GM21529 (cell line): Measurements from ENCODE around the gene LYG2.
"Not testable (repeated sequence)": the region's sequence is repeated elsewhere in the genome, so short reads cannot be mapped to it uniquely, and the experiment has no call there.

Source experiments
- ATAC-seq: cut with Tn5 transposase; IDR thresholded peaks from one replicate; pipeline ENCODE4 v1.9.1; 2021; ENCODE audit not compliant: unreplicated experiment

LYG2 gene, protein sequence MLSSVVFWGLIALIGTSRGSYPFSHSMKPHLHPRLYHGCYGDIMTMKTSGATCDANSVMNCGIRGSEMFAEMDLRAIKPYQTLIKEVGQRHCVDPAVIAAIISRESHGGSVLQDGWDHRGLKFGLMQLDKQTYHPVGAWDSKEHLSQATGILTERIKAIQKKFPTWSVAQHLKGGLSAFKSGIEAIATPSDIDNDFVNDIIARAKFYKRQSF

DNA sequence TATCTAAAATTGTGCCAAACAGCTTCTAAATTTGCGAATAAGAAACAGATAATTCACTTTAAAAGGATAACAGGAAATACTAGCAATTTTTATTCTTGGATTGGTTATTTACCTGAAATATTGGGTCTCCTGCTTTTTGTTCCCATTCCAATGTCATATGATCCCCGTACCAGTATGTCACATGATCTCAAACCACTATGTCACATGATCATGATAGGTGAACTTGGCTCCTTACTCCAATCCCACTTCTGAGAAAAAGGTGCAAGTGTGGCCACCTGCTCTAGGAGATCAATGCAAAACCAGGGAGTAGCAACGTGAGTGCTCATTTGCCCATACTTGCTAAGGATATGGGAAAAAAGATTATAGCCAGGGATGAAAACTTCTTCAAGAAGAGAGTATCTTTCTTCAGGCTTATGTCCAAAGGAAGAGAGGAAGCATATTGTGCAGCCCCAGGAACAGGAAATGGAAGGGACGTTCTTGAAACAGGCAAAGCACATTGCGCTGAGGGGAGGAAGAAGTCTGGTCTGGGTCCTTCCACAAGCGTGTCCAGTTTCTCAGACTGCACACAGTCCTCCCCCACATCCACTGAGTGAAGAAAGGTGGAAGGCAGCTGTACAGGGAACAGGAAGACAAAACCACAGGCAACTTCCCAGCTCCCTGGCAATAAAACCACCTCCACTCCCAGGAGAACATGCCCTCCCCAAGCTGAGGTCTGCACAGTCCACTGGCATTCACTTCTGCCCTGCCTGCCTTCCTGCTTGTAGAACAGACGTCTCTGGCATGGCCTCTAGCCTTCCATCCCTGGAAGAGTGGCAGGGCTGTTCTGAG, at the start of gene LYG2:
Gene LYG2 (minus strand): TSS at position 176 of the 828 bp plus-strand sequence. CDS start 1,406 bp downstream, outside the sequence.
- no peak for ATAC-seq

DNA sequence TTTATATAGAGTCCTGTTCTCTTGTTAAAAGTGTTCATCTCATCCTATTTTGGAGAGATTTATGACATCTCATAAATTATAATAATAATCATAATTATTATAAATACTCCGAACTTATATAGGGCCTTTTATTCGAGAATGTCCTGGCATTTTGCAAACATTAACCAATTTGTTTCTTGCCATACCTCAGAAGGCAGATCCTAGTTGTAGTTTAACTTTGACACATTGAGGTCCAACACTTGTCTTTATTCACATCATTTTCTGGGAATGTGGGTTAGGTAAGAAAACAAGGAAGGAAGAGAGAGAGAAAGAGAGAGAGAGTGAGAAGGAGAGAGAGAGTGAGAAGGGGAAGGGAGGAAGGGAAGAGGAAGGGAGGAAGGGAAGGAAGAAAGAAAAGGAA, 45.6 kb upstream of the LYG2 start, which contains the start of gene LYG1:
Gene LYG1 (minus strand): TSS at position 101 of the 400 bp plus-strand sequence. CDS start 5,527 bp downstream, outside the sequence.
- ATAC-seq, result not testable (repeated sequence)

DNA sequence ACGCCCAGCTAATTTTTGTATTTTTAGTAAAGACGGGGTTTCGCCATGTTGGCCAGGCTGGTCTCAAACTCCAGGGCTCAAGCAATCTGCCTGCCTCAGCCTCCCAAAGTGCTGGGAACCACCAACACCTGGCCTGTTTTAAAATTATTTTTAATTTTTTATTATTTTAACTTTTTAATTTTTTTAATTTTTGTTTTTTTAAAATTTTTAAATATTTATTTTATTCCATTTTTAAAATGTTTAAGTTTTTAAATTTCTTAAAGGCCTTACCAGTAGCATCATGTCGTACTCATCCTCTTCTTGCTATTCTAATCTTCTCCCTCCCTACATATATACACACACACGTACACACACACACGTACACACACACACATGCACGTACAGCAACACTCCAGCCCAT, 44.1 kb upstream of the LYG2 start:
- no peak for ATAC-seq

DNA sequence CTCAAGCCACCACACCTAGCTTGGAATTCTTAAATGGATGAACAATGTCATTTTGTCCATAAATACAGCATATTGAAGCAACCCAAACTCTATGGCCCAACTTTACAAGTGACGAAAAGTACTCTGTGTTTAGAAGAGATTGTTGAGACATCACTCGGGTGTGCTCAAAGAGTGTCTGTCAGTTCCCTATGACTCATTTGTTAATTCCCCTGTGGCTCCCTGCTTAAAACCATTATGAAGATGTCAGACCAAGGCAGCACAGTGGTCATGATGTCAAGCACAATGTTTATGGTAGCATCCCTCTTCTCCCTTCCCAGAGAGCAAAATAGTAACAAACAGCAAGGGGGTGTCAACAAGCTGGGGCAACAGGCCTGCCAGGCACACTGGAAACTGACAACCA, 42.5 kb upstream of the LYG2 start:
- no peak for ATAC-seq

DNA sequence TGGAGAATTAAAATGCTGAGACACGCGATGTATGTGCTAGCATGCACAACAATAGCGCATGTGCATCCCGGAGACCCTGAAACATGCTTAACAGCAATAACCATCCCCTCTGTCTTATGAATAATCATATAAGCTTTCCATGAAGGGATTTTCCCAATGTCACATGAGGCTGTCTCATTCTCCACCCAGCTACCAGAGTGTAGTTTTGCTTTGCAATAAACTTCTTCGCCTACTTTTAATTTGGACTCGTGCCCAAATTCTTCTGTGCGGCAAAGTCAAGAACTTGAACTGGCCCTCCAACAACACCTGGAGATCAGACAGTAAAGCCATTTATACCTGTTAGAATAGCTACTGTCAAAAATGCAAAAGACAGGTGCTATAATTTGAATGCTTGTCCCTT, 30.1 kb upstream of the LYG2 start:
- ATAC-seq, result no peak

DNA sequence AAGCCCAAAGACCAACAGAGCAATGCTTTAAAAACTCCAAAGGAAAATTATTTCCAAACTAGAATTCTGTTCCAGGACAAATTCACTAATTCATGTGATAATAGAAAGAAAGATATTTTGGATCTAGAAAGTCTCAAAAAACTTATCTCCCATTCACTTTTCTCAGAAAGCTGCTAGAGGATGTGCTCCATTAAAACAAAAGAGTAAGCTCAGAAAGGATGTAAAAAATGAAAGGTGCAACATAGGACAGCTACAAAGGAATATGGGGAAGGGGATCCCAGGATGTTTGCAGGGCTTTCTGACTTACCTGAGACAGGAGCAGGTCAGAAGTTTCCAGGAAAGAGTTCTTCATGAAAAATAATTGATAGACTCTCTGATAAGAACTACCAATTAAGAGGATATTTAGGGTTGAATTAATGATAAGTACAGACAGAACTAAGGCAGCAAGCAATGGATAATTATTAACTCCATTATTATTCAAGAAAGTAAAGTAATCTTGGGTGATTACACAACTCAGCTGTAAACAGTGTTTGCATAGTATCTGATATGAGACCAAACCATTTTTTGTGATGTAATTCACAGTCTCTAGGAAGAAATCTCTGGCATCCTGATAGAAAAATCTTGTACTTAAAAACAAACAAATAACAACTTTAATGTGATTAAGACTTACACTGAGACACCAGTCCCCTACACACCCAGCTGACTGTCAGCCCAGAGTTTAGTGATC, 24.7 kb upstream of the LYG2 start:
- no peak for ATAC-seq

DNA sequence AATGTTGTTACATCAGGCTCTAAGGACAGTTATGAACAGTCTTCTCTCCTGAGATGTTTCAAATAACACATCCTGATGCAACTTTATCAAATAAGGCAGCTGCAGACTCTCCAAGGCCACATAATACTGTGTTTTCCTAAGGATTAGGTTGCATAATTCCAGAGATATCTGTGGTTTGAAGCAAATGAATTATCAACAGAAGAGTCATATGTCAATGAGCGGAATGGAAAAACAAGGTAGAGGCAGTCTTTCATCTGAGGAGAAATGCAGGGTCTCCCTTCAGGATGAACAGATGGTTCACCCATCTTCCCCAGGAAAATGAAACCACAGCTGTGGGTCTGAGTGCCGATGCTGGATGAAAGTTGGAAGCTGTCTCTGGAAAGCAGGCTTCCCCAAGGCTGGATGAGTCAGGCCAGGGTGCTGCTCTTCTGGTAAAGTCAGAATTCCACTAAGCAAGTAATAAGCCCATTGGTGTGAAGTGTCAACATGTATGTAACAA, 23.4 kb upstream of the LYG2 start:
- no peak for ATAC-seq

DNA sequence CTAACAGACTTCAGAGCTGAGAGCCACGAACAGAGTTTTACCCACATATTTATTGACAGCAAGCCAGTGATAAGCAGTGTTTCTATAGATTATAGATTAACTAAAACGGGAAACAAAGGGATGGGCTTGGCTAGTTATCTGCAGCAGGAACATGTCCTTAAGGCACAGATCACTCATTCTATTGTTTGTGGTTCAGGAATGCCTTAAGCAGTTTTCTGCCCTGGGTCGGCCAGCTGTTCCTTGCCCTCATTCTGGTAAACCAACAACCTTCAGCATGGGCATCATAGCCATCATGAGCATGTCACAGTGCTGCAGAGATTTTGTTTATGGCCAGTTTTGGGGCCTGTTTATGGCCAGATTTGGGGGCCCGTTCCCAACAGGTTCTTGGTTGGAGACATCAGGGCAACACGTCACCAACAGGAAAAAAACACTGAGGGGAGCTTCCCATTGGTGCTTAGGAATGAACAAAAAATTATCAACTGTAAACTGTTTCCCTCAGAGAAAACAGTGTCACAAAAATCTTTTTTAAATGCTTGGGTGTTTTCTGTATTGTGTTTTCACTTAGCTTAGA, 22.8 kb upstream of the LYG2 start:
- not testable (repeated sequence) for ATAC-seq

DNA sequence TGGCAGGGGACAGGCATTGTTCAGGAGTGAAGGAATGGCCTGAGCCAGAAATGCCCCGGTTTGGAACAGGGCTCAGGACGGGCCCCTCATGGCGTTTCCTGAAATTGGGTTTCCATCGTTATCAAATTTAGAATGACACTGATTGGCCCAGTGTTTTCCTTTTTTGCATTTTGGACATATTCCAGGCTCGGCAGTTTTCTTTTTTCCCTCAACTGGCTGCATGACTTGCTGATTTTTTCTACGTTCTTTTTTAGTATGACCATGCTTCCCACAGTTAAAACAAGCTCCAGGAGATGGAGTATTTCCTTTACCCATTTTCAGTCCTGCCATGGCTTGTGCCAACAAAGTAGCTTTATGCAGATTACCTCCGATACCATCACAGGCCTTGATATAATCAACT, 20.4 kb upstream of the LYG2 start:
- no peak for ATAC-seq

DNA sequence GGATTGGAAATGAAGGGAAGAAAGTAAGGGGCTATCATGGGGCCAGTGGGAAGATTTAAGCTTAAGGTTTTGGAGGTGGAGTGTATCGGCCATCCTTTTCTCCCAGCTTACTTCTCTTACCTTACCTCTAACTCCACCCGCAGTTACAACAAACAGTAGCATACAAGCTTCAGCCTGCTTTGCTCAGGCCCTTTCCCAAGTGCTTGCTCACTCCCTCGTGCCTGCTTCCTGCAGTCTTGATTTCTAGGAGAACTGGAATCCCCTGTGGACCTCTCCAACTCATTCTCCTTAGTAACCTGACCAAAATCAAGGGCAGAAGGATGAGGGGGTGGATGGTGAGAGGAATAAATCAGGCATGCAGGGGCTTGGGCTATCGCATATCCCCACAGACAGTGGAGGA, 5.8 kb upstream of the LYG2 start:
- no peak for ATAC-seq

DNA sequence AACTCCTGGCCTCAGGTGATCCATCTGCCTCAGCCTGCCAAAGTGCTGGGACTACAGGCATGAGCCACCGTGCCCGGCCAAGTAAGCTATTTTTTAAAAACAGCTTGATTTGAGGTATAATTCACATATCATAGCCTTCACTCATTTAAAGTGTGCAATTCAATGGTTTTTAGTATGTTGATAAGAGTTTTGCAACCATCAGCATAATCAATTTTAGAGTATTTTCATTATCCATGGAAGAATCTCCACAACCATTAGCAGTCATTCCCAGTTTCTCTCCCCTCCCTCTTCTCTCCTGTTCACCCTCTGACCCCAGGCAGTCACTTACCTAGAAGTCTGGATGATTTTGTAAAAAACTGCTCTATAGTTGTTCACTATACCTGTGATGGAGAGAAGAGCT, 4.7 kb upstream of the LYG2 start:
- no peak for ATAC-seq

DNA sequence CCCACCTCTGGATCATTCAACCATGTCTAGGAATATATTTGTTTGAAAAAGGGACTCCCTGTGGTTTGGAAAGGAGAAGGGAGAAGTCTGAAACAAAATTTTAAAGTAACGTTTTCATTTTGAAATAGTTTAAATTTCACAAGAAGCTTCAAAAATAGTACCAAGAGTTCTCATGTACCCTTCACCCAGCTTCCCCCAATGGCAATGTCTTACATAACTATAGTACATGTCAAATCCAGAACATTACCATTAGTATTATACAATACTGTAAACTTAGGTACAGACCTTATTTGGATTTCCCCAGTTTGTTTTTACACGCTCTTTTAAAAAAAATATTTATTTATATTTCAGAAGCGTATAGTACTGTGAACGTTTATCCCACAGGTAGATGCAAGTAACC, 4.0 kb upstream of the LYG2 start:
- ATAC-seq, result no peak

DNA sequence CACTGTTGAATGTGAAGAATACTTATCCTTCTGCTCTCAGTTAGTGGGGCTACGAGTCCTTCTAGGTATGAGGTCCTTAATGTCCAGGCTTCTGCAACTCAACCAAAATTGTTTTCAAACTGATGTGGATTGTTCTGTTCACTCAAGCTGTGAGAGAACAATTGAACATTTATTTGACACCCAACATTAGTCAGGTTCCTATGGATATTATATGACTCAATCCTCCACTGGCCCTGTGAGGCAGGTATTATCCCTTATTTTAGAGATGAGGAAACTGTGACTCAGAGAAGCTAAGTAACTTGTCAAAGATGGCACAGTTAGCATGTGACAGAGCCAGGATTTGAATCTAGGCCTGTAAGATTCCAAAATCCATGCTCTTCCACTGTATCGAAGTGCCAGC, 1.2 kb upstream of the LYG2 start:
- no peak for ATAC-seq

DNA sequence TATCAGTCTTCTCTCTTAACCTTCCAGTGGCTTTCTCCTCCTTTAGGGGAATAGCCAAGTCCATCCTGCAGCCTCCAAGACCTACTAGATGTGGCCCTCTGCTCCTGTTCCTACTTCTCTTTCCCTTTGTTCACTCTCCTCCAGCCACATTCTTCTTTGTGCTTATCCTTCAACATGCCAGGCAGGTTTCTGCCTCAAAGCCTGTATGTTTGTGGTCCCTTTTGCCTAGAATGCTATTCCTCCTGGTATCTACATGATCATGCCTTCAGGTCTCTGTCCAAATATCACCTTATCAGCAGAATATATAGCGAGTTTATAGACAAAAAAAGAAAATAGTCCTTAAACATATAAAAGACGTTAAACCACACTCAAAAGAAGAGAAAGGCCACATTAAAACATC, 5.5 kb downstream of the LYG2 start:
- ATAC-seq, result no peak

DNA sequence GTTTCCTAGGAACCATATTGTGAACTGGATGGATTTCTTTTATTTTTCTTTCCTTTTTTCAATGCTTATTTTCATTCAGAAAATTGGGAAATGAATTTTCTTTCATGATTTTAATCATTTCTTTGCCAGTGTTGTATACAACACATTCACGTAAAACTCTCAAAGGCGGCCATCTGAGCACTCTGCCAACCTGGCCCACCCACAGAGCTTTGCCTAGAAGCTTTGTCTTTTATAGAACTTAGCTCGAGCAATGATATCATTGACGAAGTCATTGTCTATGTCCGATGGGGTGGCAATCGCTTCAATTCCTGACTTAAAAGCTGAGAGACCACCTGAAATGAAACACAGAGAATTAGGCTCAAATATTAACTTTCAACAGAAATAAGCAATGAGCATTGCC, 13.3 kb downstream of the LYG2 start:
- ATAC-seq, result no peak

DNA sequence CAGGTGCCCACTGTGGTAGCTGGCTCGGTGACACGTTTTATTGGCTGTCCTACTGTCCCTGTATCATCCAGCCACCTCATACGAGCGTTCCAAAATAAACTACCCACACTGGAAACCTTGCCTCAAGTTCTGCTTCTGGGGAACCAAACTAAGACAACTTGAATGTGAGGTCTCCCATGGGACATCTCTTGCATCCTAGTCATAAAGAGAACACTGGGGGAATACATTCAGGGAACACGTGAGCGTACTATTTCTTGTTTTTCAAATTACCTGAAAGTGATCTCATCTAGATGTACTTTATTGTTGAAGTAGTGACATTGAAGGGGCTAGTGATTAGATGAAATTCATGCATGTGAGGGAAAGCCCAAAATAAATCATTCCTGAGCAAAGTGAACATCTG, 15.0 kb downstream of the LYG2 start:
- no peak for ATAC-seq

DNA sequence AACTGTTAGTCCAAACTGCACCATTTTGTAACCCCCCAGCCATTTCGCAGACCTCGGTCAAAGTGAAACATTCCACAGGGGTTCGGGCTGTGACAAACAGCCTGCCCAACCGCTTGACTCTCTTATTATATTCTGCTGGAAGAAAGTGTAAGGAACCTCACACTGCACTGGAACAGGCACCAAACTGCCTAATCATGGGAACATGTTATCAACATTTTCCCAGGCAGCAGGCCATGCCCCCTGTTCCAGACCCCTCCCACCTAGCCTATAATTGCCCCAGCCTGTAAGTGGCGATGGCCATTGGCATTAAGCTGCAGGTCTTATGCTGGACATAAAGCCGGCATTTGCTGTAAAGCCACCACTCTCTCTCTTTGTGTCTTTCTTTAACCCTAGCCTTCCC, 16.9 kb downstream of the LYG2 start:
- ATAC-seq, result no peak

DNA sequence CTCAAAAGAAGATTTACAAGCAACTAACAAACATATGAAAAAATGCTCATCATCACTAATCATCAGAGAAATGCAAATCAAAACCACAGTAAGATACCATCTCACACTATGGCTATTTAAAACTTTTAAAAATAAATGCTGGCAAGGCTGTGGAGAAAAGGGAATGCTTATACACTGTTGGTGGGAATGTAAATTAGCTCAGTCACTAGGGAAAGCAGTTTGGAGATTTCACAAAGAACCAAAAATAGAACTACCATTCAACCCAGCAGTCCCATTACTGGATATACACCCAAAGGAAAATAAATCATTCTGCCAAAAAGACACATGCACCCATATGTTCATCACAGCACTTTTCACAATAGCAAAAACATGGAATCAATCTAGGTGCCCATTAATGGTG, 22.3 kb downstream of the LYG2 start:
- ATAC-seq, result not testable (repeated sequence)

DNA sequence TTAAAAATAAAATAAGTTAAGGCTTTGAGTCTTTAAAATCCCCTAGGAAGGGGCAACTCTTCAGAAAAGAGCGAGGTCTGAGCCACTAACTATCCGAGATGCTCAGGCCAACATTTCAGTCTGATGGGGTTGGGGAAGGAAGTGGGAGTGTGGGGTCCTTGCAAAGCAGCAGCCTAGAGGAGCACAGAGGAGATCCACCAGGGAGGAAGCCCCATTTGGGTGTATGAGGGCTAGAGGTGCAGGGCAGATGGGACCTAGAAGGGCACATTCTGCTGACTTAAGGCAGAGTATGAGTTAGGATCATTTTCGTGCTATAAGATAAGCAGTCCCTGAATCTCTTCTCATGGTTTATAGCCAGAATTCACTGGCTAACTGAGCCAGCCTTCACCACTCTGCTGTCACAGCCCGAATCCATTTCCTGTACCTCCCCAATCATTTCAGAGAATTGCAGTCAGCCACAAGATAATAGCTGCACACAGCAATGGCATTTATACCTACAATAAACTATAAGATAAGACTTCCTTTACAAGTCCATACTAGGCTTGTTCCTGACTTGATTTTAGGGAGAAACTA, 37.5 kb downstream of the LYG2 start:
- ATAC-seq, result no peak

DNA sequence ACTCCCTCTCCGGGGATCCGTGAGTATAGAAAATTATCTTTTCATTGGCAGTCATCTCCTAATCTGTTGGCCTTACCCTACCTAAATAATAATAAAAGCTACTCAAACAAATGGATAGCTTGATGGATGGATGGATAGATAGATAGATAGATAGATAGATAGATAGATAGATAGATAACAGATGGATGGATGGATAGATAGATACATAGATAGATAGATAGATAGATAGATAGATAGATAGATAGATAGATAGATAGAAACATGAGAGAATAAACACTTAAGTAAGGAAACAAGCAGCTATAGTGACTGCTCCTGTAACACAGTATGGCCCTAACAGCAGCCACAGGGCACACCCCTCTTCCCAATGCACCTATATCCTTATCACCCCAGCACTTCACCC, 39.4 kb downstream of the LYG2 start:
- no peak for ATAC-seq

DNA sequence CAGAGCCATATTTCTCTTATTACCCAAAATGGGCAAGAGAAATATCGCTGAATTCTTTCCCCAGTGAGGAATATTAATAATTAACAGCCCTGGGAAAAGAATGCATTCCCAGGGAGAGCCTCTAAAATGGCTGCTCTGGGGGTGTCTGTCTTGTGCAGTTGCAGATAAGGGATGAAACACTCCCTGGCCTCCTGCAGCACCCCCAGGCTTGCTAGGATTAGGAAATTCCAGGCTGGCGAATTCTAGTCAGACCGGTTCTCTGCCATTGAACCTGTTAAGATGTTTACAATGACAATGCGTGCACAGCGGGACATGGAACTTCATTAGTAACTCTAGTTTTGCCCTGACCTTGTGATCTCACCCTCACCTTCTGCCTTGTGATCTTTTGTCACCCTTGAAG, 50.0 kb downstream of the LYG2 start:
- no peak for ATAC-seq
